Progenitor cell of endocrine pancreas (in vitro differentiated cells): ENCODE data around the gene CELF4. TPM values are rescaled to one million over a fixed set of nuclear protein-coding genes. Genes with fewer than 3 reads are reported as not detected.

Experiments used
- DNase-seq: peaks from one replicate; pipeline ENCODE4 v3.0.0; 2021; ENCODE audit warnings: low spot score; ENCODE audit not compliant: unreplicated experiment
- H3K27ac Mint-ChIP-seq: 2 replicates; pipeline ENCODE4 v1.8.0; 2021; ENCODE audit warnings: mild to moderate bottlenecking, moderate library complexity, mixed read lengths
- H3K27me3 Mint-ChIP-seq: 2 replicates; pipeline ENCODE4 v1.8.0; 2021; ENCODE audit warnings: mixed read lengths
- H3K36me3 Mint-ChIP-seq: 2 replicates; pipeline ENCODE4 v1.8.0; 2022; ENCODE audit warnings: mixed read lengths; ENCODE audit not compliant: insufficient read depth
- H3K4me1 Mint-ChIP-seq: 2 replicates; pipeline ENCODE4 v1.8.0; 2021; ENCODE audit warnings: low read depth, mixed read lengths
- H3K4me3 Mint-ChIP-seq: 2 replicates; pipeline ENCODE4 v1.8.0; 2021; ENCODE audit warnings: low read depth, mild to moderate bottlenecking, moderate library complexity, mixed read lengths
- H3K9me3 Mint-ChIP-seq: 2 replicates; pipeline ENCODE4 v1.8.0; 2021; ENCODE audit warnings: low read depth, mixed read lengths
- total RNA-seq: library from RNA; stranded (reverse); gene quantifications from 2 replicates; pipeline ENCODE4 v1.2.1, GENCODE V29; 2021
- TF ChIP-seq, protein P1 (sequence below): fragments of 200-600 bp; sonication (generic); IDR thresholded peaks from one replicate; pipeline ENCODE4 v1.5.0; 2021; ENCODE audit warnings: antibody characterized with exemption, mild to moderate bottlenecking; ENCODE audit not compliant: unreplicated experiment

CELF4 gene
- total RNA-seq, 1 donor from 2014 or later: 4.6 TPM

- H3K36me3 Mint-ChIP-seq: no peaks in the 10 kb centered on the region
- H3K4me1 Mint-ChIP-seq: peaks cover 2% of the 10 kb centered on the region
- no peaks in the 10 kb centered on the region for H3K9me3 Mint-ChIP-seq
- H3K27me3 Mint-ChIP-seq: peaks cover 11% of the 10 kb centered on the region
- H3K27ac Mint-ChIP-seq: no peak overlapping the region
- DNase-seq: no peak
- TF ChIP-seq, protein P1, sequence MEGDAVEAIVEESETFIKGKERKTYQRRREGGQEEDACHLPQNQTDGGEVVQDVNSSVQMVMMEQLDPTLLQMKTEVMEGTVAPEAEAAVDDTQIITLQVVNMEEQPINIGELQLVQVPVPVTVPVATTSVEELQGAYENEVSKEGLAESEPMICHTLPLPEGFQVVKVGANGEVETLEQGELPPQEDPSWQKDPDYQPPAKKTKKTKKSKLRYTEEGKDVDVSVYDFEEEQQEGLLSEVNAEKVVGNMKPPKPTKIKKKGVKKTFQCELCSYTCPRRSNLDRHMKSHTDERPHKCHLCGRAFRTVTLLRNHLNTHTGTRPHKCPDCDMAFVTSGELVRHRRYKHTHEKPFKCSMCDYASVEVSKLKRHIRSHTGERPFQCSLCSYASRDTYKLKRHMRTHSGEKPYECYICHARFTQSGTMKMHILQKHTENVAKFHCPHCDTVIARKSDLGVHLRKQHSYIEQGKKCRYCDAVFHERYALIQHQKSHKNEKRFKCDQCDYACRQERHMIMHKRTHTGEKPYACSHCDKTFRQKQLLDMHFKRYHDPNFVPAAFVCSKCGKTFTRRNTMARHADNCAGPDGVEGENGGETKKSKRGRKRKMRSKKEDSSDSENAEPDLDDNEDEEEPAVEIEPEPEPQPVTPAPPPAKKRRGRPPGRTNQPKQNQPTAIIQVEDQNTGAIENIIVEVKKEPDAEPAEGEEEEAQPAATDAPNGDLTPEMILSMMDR: no peak
- H3K4me3 Mint-ChIP-seq: no peak overlapping the region
These were observed 131.3 kb downstream of the CELF4 start for GRCh38 chr18:37434161-37434860.

GRCh38 chr18:37432436-37433195 lies 133.0 kb downstream of the CELF4 start:
- peaks cover 10% of the 10 kb centered on the region for H3K27me3 Mint-ChIP-seq
- TF ChIP-seq, protein P1: no peak
- no peak overlapping the region for H3K4me3 Mint-ChIP-seq
- H3K27ac Mint-ChIP-seq: no peak overlapping the region
- H3K9me3 Mint-ChIP-seq: no peaks in the 10 kb centered on the region
- no peak for DNase-seq
- peaks cover 2% of the 10 kb centered on the region for H3K4me1 Mint-ChIP-seq
- no peaks in the 10 kb centered on the region for H3K36me3 Mint-ChIP-seq

DNA sequence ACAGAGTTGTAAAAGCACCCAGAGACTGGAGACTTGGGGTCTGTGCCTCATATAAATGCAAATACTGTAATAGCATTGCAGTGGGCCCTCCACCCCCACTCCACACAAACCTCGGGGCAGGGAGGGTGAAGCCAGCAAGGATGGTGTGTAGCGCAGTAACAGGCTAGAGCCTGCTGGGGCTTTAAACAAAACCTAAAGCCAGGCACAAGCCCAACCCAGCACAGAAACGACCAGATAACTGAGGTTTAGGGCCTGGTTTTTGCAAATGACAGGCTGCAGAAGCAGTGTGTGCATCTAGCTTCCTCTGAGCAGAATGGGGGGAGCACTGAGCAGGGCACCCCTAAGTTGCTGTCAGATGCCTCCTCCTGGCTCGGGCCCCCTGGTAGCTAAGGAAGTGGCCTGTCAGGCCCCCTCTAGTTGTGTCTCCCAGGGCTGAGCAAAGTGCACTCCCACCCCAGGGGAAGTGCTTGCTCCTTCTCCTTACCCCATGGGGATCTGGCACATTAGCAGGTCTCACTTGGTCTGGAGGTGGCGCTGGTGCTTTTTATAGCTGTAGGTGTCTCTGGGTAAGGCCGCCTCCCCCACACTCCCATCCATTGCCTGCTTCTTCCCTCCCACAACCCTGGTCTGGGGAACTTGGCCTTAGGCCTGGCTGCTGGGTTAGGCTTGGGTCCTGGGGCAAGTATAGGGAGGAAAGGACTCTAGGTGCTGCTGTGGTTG lies 135.1 kb downstream of the CELF4 start:
- peaks cover 7% of the 10 kb centered on the region for H3K27me3 Mint-ChIP-seq
- H3K4me3 Mint-ChIP-seq: no peak overlapping the region
- H3K4me1 Mint-ChIP-seq: no peaks in the 10 kb centered on the region
- no peaks in the 10 kb centered on the region for H3K36me3 Mint-ChIP-seq
- TF ChIP-seq, protein P1: no peak
- no peak overlapping the region for H3K27ac Mint-ChIP-seq
- H3K9me3 Mint-ChIP-seq: no peaks in the 10 kb centered on the region
- no peak for DNase-seq

GRCh38 chr18:37429791-37430190 lies 135.8 kb downstream of the CELF4 start:
- H3K9me3 Mint-ChIP-seq: no peaks in the 10 kb centered on the region
- H3K4me1 Mint-ChIP-seq: no peaks in the 10 kb centered on the region
- H3K27me3 Mint-ChIP-seq: no peaks in the 10 kb centered on the region
- H3K36me3 Mint-ChIP-seq: no peaks in the 10 kb centered on the region
- no peak overlapping the region for H3K4me3 Mint-ChIP-seq
- H3K27ac Mint-ChIP-seq: no peak overlapping the region
- TF ChIP-seq, protein P1: no peak
- DNase-seq: no peak

DNA sequence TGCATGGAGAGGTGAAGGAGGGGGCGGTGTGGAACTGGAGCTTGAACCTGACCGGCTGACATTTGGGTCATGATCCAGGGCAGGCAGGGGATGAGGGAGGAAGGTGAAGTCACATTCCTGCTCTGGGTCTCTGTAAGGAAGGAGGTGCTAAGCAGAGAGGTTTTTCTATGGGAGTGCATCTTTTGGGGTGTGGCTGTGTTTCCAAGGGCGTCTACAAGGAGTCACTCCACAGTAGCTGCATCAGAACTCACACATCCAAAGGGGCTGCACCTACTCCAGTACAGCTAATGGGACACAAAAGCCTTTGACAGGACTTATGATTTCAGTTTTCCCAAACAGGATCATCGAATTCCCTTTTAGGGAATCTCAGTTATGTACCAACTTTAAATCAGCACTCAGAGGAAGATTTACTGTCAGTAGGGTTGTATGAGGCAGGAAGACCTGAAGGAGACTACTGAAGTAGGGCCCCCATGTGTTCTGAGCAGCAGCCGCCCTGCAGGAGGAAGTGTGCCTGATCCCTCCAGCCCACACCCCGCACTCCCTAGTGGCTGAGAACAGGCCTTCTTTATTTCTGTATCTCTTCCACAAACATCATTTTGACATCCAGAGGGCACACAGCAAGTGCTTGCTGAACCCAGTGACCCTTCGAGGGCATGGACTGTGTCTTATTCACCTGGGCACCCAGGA lies 137.2 kb downstream of the CELF4 start:
- H3K4me3 Mint-ChIP-seq: no peak overlapping the region
- no peaks in the 10 kb centered on the region for H3K36me3 Mint-ChIP-seq
- H3K4me1 Mint-ChIP-seq: no peaks in the 10 kb centered on the region
- no peaks in the 10 kb centered on the region for H3K9me3 Mint-ChIP-seq
- no peak overlapping the region for H3K27ac Mint-ChIP-seq
- TF ChIP-seq, protein P1: no peak
- H3K27me3 Mint-ChIP-seq: no peaks in the 10 kb centered on the region
- no peak for DNase-seq
